ENCODE data around the gene HES5. TPM values are rescaled to one million over a fixed set of nuclear protein-coding genes. Genes with fewer than 3 reads are reported as not detected.

HES5 gene
- polyA plus RNA-seq, 2 of the 4 experiments (the other 2 are of a cell fraction): not detected

DNA sequence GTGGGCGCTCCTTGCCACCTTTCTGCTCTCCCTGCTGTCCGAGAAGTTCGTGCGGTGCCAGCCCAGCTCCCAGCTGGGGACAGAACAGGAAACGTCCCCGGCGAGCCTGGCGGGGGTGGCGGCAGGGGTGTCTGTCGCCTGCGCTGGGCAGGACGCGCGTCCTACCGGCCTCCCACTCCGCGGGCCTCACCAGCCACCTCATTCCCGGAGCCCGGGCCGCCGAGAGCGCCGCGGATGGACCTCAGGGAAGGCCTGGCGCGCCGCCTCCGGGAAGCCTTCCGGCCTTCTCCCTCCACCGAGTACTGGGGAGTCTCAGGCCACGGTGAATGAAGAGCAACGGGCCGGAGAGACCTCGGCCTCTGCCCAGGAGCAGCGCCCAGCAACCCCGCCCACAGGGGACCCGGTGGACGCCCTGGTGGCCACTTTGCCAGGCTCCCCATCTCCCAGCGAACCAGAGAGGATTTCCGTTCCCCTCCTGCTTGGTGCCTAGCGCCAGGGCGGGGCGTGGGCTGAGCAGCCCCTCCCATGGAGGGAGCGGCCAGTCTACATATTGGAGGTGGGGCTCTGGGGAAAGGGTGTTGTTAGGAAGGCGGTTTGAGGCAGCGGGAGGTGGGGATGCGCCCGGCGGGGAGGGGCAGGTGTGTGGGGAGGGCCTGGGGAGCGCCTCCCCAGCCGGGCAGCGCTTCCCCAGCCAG is 16.6 kb upstream of the HES5 start (continued):
- TF ChIP-seq NPAS2 (CRISPR knock-in tag; IDR thresholded peaks at IDR 0.05; ENCODE audit: borderline replicate concordance): no peak
- no peak; the same call in 1 of the 2 replicates for TF ChIP-seq CHD4 (IDR thresholded peaks at IDR 0.05; ENCODE audit: borderline replicate concordance)
- TF ChIP-seq, protein P1, sequence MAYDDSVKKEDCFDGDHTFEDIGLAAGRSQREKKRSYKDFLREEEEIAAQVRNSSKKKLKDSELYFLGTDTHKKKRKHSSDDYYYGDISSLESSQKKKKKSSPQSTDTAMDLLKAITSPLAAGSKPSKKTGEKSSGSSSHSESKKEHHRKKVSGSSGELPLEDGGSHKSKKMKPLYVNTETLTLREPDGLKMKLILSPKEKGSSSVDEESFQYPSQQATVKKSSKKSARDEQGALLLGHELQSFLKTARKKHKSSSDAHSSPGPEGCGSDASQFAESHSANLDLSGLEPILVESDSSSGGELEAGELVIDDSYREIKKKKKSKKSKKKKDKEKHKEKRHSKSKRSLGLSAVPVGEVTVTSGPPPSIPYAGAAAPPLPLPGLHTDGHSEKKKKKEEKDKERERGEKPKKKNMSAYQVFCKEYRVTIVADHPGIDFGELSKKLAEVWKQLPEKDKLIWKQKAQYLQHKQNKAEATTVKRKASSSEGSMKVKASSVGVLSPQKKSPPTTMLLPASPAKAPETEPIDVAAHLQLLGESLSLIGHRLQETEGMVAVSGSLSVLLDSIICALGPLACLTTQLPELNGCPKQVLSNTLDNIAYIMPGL (CRISPR knock-in tag; IDR thresholded peaks at IDR 0.05; ENCODE audit: borderline replicate concordance): no peak

DNA sequence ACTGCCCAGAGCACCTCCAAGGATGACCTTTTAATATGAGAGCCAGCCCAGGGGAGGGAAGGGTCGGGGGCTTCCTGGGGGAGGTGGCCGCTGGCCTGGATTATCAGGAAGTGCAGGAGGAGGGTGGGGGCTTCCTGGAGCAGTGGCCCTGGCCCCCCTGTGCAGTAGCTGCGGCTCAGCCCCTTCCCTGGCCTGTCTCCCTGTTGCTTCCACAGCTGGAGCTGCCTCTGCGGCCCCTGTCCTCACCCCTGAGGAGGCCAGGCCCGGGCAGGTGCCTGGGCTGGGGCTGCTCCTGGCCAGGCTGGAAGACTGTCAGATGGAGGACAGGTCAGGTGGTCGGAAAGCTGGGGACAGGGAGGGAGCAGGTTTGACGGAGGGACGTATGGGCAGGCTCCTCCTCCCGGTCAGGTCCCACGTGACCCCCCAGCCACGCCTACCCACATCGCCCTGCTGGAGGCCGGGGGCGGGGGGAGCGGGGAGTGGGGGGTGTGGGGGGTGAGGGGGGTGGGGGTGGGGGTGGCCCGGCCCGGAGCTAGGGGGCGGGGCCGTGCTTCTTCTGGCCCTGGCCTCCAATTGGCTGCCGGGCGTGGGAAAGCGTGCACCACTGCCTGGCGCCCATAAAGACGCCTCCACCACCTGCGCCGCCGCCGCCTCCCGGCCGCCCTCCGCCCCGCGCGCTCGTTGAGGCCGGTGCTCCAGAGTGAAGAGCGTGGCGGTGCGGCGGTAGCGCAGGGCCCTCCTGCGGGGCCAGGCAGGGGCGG is 15.9 kb upstream of the HES5 start:
- H3K4me3 ChIP-seq: peak overlapping the region; percentile 74
- POLR2A ChIA-PET: interaction anchor here (1.0 to 1.9 kb wide), 5 partner anchors 20 to 351 kb away, joined by 3 to 13 read pairs (median 3); partner anchors contain the start of genes FAAP20, PANK4, PEX10 and PRXL2B
- whole genome bisulfite sequencing (ENCODE audit: missing lambda C conversion rate): 0% methylated on average over 2 of the region's 43 CpGs
- no peaks in the 10 kb centered on the region for H3K9me3 ChIP-seq
- DNase-seq (ENCODE audit: low read depth in 1 of 2, low spot score in 1 of 2) (peak; percentile 88 to 89), FAIRE-seq (no peak), ATAC-seq (peak; percentile 64 to 79)
- peaks cover 37% of the 10 kb centered on the region for H3K4me1 ChIP-seq
- TF ChIP-seq, protein P2, sequence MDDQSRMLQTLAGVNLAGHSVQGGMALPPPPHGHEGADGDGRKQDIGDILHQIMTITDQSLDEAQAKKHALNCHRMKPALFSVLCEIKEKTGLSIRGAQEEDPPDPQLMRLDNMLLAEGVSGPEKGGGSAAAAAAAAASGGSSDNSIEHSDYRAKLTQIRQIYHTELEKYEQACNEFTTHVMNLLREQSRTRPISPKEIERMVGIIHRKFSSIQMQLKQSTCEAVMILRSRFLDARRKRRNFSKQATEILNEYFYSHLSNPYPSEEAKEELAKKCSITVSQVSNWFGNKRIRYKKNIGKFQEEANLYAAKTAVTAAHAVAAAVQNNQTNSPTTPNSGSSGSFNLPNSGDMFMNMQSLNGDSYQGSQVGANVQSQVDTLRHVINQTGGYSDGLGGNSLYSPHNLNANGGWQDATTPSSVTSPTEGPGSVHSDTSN (IDR thresholded peaks at IDR 0.05): no peak
- peak; percentile 88 for TF ChIP-seq POLR2A (IDR thresholded peaks at IDR 0.05; ENCODE audit: low read length)
- TF ChIP-seq, protein P3, sequence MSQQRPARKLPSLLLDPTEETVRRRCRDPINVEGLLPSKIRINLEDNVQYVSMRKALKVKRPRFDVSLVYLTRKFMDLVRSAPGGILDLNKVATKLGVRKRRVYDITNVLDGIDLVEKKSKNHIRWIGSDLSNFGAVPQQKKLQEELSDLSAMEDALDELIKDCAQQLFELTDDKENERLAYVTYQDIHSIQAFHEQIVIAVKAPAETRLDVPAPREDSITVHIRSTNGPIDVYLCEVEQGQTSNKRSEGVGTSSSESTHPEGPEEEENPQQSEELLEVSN (IDR thresholded peaks at IDR 0.05; ENCODE audit: borderline replicate concordance, low read depth): peak; percentile 69; the same call in 1 of the 2 replicates
- TF ChIP-seq, protein P4, sequence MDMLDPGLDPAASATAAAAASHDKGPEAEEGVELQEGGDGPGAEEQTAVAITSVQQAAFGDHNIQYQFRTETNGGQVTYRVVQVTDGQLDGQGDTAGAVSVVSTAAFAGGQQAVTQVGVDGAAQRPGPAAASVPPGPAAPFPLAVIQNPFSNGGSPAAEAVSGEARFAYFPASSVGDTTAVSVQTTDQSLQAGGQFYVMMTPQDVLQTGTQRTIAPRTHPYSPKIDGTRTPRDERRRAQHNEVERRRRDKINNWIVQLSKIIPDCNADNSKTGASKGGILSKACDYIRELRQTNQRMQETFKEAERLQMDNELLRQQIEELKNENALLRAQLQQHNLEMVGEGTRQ (IDR thresholded peaks at IDR 0.05): peak; percentile 91
- TF ChIP-seq, protein P5, sequence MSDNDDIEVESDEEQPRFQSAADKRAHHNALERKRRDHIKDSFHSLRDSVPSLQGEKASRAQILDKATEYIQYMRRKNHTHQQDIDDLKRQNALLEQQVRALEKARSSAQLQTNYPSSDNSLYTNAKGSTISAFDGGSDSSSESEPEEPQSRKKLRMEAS (IDR thresholded peaks at IDR 0.05): peak; percentile 65; the same call in 1 of the 2 replicates
- TF ChIP-seq, protein P6, sequence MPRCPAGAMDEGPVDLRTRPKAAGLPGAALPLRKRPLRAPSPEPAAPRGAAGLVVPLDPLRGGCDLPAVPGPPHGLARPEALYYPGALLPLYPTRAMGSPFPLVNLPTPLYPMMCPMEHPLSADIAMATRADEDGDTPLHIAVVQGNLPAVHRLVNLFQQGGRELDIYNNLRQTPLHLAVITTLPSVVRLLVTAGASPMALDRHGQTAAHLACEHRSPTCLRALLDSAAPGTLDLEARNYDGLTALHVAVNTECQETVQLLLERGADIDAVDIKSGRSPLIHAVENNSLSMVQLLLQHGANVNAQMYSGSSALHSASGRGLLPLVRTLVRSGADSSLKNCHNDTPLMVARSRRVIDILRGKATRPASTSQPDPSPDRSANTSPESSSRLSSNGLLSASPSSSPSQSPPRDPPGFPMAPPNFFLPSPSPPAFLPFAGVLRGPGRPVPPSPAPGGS (IDR thresholded peaks at IDR 0.05): peak; percentile 36; the same call in 1 of the 3 replicates
- no peak for TF ChIP-seq SMC3 (IDR thresholded peaks at IDR 0.05)
- no peak for TF ChIP-seq KDM5A (IDR thresholded peaks at IDR 0.05)
- H3K4me2 ChIP-seq: peak overlapping the region; percentile 98
- CTCF ChIA-PET: interaction anchor here (0.6 to 5.3 kb wide), 6 partner anchors 14 to 879 kb away, joined by 3 to 63 read pairs (median 20); partner anchors contain the start of gene HES5
- H3K27ac ChIP-seq: peak overlapping the region; percentile 89 to 91

DNA sequence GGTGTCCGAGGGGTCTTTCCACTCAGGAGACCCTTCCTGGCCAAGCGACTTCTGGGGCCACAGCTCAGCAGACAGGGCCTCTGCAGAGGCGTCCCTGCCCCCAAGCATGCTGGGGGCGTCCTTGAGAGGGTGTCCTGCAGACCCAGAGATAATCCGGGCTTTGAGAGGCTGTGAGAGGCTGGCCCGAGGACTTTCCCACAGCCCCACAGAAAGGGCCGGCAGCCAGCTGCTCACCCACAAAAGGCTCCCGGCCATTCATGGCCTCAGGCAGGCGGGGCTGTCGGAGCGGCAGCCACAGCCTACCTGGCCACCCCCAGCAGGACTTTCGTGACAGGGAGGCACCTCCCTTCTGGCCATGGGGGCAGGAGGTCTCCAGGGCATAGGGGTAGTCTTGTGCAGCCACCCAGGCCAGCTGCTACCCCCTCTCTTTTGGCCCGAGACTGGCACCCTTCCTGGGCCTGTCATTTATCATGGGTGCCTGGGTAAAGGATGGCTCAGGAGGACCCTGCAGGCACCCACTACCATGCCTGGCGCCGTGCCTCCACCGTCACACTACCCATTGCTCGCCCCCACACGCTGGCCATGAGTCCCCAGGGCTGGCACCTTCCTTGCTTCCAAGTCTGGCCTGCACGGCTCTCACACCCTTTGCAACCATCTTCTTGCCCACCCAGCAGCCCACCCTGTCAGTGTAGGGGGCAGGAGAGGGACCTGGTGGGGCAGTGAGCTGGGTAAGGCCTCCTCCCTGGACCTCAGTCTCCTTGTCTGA is 15.0 kb upstream of the HES5 start:
- Histone ChIP-seq H3K4me2 (peak overlapping the region; percentile 98), H3K27ac (peak overlapping the region; percentile 72 to 91; a peak in 5 of 6 replicates), H3K9me3 (no peaks in the 10 kb centered on the region), H3K4me1 (peaks cover 37% of the 10 kb centered on the region), H3K4me3 (no peak overlapping the region)
- CTCF ChIA-PET: interaction anchor here (0.6 to 5.3 kb wide), 5 partner anchors 13 to 880 kb away, joined by 5 to 63 read pairs (median 36); partner anchors contain the start of gene HES5
- no peak for FAIRE-seq
- ATAC-seq: no peak
- WGBS (ENCODE audit: missing lambda C conversion rate): 66% methylated on average over 11 of the region's 19 CpGs
- no peak for DNase-seq (ENCODE audit: low read depth in 1 of 2, low spot score in 1 of 2)
- POLR2A ChIA-PET: interaction anchor here (1.0 to 1.9 kb wide), 3 partner anchors 19 to 350 kb away, joined by 3 to 13 read pairs (median 3); partner anchors contain the start of genes FAAP20, PANK4 and PRXL2B
- TF ChIP-seq MYC (IDR thresholded peaks at IDR 0.05; ENCODE audit: borderline replicate concordance, low read length) (no peak), NFE2L2 (conservative IDR thresholded peaks at IDR 0.05; ENCODE audit: low read length) (no peak), TFCP2L1 (CRISPR knock-in tag; IDR thresholded peaks at IDR 0.05) (no peak), JUN (IDR thresholded peaks at IDR 0.05) (no peak), ZSCAN20 (CRISPR knock-in tag; IDR thresholded peaks at IDR 0.05) (no peak), RAD21 (conservative IDR thresholded peaks at IDR 0.05 in 1 of 2, IDR thresholded peaks at IDR 0.05 in 1 of 2) (no peak)
- TF ChIP-seq, protein P3 (IDR thresholded peaks at IDR 0.05; ENCODE audit: borderline replicate concordance, low read depth): no peak
- TF ChIP-seq, protein P7, sequence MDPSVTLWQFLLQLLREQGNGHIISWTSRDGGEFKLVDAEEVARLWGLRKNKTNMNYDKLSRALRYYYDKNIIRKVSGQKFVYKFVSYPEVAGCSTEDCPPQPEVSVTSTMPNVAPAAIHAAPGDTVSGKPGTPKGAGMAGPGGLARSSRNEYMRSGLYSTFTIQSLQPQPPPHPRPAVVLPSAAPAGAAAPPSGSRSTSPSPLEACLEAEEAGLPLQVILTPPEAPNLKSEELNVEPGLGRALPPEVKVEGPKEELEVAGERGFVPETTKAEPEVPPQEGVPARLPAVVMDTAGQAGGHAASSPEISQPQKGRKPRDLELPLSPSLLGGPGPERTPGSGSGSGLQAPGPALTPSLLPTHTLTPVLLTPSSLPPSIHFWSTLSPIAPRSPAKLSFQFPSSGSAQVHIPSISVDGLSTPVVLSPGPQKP (IDR thresholded peaks at IDR 0.05; ENCODE audit: low read depth, low read length): no peak
- TF ChIP-seq, protein P8, sequence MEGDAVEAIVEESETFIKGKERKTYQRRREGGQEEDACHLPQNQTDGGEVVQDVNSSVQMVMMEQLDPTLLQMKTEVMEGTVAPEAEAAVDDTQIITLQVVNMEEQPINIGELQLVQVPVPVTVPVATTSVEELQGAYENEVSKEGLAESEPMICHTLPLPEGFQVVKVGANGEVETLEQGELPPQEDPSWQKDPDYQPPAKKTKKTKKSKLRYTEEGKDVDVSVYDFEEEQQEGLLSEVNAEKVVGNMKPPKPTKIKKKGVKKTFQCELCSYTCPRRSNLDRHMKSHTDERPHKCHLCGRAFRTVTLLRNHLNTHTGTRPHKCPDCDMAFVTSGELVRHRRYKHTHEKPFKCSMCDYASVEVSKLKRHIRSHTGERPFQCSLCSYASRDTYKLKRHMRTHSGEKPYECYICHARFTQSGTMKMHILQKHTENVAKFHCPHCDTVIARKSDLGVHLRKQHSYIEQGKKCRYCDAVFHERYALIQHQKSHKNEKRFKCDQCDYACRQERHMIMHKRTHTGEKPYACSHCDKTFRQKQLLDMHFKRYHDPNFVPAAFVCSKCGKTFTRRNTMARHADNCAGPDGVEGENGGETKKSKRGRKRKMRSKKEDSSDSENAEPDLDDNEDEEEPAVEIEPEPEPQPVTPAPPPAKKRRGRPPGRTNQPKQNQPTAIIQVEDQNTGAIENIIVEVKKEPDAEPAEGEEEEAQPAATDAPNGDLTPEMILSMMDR (IDR thresholded peaks at IDR 0.05): no peak
